Ovary (tissue), 3 donors: Measurements from ENCODE around the gene FGF19.

Source experiments
- CTCF ChIP-seq, 3 donors: fragments of 450-650 bp in 2 of 3; fragments of 200-600 bp in 1 of 3; IDR thresholded peaks; one replicate each; pipeline versions ENCODE4 v1.5.1 to v1.8.0; 2016 to 2022; ENCODE audit warnings: antibody characterized with exemption in 3 of 3, mild to moderate bottlenecking in 1 of 3
- EP300 ChIP-seq: sonication (generic); formaldehyde crosslinking; IDR thresholded peaks from one replicate; pipeline ENCODE4 v1.6.1; 2017; ENCODE audit warnings: antibody characterized with exemption
- POLR2A ChIP-seq: fragments of 450-650 bp; IDR thresholded peaks from one replicate; pipeline ENCODE4 v1.6.1; 2017; ENCODE audit warnings: antibody characterized with exemption, mild to moderate bottlenecking, moderate library complexity
- donor health status: DM: no; HTN: no; CAD: no.

GRCh38 chr11:69665669-69666068 lies 38.2 kb downstream of the FGF19 start:
- TF ChIP-seq CTCF (IDR thresholded peaks at IDR 0.05): no peak
- no peak for TF ChIP-seq EP300
- no peak for TF ChIP-seq POLR2A
